Effector memory CD4-positive, alpha-beta T cell (primary cell): ENCODE measurements around the gene CBX7.

Source experiments
- DNase-seq, 3 donors: peaks; one replicate each; pipeline ENCODE4 v3.0.0-alpha.2; 2020
- H3K27ac ChIP-seq: 2 replicates; pipeline ENCODE4 v1.7.0; 2013; ENCODE audit warnings: mild to moderate bottlenecking, low read length, moderate library complexity; ENCODE audit not compliant: insufficient read depth, poor library complexity, severe bottlenecking
- H3K27me3 ChIP-seq: replicated peaks from 2 replicates; pipeline ENCODE4 v1.7.0; 2013; ENCODE audit warnings: mild to moderate bottlenecking, low read length; ENCODE audit not compliant: insufficient read depth, control insufficient read depth, poor library complexity, severe bottlenecking
- H3K36me3 ChIP-seq: 2 replicates; pipeline ENCODE4 v1.7.0; 2013; ENCODE audit warnings: mild to moderate bottlenecking, low read length, moderate library complexity; ENCODE audit not compliant: control insufficient read depth, insufficient read depth
- H3K4me1 ChIP-seq: 2 replicates; pipeline ENCODE4 v1.7.0; 2013; ENCODE audit warnings: low read length, mild to moderate bottlenecking; ENCODE audit not compliant: control insufficient read depth, insufficient read depth, poor library complexity, severe bottlenecking
- H3K4me3 ChIP-seq: 2 replicates; pipeline ENCODE4 v1.7.0; 2013; ENCODE audit warnings: low read length, low read depth, mild to moderate bottlenecking; ENCODE audit not compliant: insufficient read depth, poor library complexity, severe bottlenecking
- H3K9me3 ChIP-seq: 2 replicates; pipeline ENCODE4 v1.7.0; 2013; ENCODE audit warnings: mild to moderate bottlenecking, low read length, moderate library complexity; ENCODE audit not compliant: control insufficient read depth
- total RNA-seq, 3 donors: gene quantifications; one replicate each; lab custom pipeline; 2026; lab: John Stamatoyannopoulos, UW

Gene CBX7
- 61.4 to 78.8 (median 64.0) reads per million in 3 donors for total RNA-seq

DNA sequence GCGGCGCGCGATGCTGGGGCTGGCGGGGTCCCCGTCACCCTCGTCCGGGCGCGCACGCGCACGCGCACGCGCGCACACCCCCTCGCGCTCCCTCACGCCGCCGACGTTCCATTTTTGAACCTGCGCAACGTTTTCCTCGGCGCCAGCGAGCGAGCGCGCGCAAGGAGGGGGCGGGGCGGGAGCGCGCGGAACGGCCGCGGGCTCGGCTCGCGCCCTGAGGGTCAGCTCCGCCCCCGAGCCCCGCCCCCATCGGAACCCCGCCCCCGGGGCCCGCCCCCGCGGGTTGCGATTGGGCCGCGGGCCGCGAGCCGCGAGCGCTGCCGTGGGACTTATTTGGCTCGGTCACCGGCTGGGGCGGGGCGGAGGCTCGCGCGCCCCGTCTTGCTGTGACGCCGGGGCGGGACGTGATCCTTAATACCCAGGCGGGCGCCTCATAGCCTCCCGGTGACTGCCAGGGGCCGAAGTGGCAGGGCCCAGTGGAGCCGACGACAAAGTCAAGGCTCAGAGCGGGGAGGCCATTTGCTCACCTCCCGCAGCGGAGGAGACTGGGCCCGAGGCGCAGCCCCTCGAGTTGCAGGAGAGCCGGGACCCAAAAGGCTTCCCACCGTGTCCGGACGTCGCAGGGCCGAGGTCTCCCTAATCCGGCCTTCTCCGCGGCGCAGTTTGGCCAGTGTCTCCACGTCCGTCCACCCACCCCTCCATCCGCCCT is at the start of gene CBX7:
CBX7 (minus strand) TSS at position 170 of the 709 bp plus-strand sequence. CDS start 236 bp downstream, outside the sequence.
- H3K9me3 ChIP-seq: no peaks in the 10 kb centered on the region
- no peaks in the 10 kb centered on the region for H3K27me3 ChIP-seq
- peaks cover 12% of the 10 kb centered on the region for H3K36me3 ChIP-seq
- DNase-seq: peak; percentile 88 to 92 (median 91)
- H3K4me1 ChIP-seq: peaks cover 44% of the 10 kb centered on the region
- peak within 1 kb of the TSS; percentile 70 for H3K4me3 ChIP-seq
- H3K27ac ChIP-seq: peak within 1 kb of the TSS; percentile 83

DNA sequence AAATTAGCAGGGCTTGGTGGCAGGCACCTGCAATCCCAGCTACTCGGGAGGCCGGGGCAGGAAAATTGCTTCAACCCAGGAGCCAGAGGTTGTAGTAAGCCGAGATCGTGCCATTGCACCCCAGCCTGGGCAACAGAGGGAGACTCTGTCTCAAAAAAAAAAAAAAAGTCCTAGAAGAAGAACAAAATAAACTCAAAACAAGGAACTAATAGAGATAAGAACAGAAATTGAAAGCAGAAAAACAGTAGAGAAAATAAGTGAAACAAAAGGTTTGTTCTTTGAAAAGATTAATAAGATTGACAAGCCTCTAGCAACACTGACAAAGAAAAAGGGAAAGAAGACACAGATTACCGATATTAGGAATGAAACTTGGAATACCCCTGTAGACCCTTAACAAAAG is 45.1 kb upstream of the CBX7 start:
- H3K4me1 ChIP-seq: no peaks in the 10 kb centered on the region
- H3K9me3 ChIP-seq: no peaks in the 10 kb centered on the region
- H3K36me3 ChIP-seq: no peaks in the 10 kb centered on the region
- DNase-seq: no peak
- H3K27ac ChIP-seq: no peak overlapping the region
- H3K4me3 ChIP-seq: no peak overlapping the region
- no peaks in the 10 kb centered on the region for H3K27me3 ChIP-seq

DNA sequence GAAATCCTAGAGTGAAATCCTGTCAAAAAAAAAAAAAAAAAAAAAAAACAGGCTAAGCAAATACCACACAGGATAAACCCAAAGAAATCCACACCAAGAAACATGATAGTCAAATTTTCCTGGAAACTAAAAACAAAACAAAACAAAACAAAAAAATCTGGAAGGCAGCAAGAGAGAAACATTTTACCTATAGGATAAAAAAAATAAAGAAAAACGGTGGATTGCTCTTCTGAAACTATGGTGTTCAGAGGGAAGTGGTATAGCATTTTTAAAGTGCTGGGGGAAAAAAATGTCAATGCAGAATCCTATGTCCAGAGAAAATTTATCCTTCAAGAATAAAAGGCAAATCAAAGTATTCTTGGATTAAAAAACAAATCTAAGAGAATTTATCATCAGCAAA is 41.6 kb upstream of the CBX7 start:
- Histone ChIP-seq H3K4me1 (no peaks in the 10 kb centered on the region), H3K27me3 (no peaks in the 10 kb centered on the region), H3K9me3 (no peaks in the 10 kb centered on the region), H3K36me3 (no peaks in the 10 kb centered on the region), H3K27ac (no peak overlapping the region), H3K4me3 (no peak overlapping the region)
- no peak for DNase-seq

DNA sequence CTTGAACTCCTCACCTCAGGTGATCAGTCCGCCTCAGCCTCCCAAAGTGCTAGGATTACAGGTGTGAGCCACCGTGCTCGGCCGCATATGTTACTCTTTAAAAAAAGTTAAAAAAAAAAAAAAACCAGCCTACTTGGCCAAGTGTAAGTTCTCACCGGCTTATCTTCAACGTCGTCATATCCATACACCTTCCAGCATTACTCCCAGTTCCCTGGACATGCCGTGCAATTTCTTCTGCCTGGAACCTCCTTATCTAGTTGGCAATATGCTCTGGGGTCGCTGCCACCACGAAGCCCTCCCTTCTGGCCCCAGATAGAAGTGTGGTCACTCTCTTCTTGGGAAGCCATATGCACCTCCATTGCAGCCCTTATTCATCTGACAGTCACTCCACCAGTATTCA is 36.3 kb upstream of the CBX7 start:
- Histone ChIP-seq H3K27me3 (no peaks in the 10 kb centered on the region), H3K36me3 (no peaks in the 10 kb centered on the region), H3K4me3 (no peak overlapping the region), H3K4me1 (no peaks in the 10 kb centered on the region), H3K27ac (no peak overlapping the region), H3K9me3 (no peaks in the 10 kb centered on the region)
- DNase-seq: no peak

DNA sequence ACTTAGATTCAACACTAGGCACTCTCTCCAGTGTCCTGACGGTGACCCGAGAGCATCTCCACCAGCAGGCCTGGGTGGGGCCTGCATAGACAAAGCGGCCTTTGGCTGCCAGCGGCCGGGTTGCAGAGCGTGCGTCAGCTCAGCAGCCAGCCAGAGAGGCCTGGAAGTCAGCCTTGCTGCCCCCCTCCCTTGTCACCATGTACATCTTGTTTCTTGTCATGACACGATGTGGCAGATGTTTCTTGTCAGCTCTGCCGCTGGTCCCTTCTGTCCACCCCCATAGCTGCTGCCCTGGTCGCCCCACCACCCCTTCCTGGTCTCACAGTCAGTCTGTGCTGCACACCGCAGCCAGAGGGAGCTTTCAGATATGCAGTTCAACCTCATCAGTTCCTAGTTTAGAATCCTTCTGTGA is 33.1 kb upstream of the CBX7 start:
- H3K27ac ChIP-seq: no peak overlapping the region
- no peaks in the 10 kb centered on the region for H3K4me1 ChIP-seq
- no peak for DNase-seq
- no peaks in the 10 kb centered on the region for H3K27me3 ChIP-seq
- no peaks in the 10 kb centered on the region for H3K36me3 ChIP-seq
- H3K9me3 ChIP-seq: no peaks in the 10 kb centered on the region
- no peak overlapping the region for H3K4me3 ChIP-seq

DNA sequence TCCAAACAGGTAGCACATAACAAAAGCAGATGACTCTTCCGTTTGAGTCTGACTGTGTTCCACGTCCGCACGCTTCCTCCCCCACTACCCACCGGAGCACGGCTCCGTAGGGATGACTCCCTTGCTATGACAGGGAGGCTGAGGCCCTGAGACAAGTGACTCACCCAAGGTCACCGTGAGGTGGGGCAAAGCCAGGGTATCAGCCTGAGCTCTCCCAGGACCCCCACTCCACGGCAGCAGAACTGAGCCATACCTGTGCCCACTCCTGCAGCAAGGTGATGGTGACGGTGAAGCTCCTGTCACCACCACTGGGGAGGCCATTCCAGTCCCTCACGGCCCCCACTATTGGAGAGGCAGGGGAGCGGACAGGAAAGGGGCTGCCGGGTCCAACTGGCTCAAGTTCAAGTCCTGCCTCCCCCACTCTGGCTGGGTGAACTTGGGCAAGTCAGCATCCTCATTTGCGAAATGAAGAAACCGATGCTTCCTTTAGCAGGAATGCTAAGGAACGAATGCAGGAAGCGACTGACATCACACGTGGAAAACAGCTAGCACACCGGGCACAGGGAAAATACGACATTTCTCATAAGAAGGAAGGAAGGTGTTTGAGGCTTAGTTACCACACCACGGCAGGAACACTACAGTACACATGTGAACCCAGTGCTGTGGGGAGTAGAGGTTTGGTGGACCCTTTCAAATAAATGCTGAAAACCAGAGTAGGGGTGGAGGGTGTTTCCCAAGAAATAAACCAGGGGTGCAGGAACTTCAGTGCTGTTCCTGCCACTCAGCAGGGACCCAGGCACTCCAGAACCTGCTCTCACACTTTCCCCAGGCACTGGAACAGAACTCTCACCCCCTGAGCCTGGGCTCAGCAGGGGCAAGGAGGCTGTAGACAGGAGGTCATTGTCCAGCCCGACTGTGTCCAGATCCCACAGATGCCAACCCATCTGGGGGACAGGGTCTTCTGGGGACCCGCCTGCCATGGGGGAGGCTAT is 32.4 kb upstream of the CBX7 start:
- Histone ChIP-seq H3K4me3 (no peak overlapping the region), H3K9me3 (no peaks in the 10 kb centered on the region), H3K36me3 (no peaks in the 10 kb centered on the region), H3K27me3 (no peaks in the 10 kb centered on the region), H3K4me1 (no peaks in the 10 kb centered on the region), H3K27ac (no peak overlapping the region)
- no peak for DNase-seq

DNA sequence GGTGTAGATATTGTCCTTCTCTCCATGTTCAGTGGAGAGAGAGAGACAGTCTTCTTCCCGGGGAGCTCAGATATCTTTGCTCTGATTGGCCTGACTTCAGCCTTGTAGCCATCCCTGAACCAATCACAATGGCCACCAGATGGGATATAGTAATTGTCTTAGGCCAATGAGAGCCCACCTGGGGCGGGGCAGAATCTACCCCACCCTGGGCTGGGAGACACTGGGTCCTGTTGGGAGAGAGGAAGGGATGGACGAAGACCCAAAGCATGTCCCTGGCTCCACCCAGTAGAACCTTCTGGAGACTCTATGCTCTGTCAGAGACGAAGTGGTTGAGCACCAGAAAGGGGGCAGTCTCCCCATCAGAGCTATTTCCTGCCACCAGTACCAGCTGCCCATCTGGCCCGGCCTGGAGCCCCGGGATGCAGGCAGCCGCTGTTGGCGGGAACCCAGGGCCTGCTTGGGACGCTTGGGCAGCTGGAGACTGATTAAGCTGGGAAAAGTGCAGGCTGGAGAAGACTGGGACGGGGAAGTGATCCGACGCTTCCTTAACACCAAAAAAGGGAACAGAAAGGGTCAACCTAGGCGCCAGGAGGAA is 31.6 kb upstream of the CBX7 start:
- H3K27me3 ChIP-seq: no peaks in the 10 kb centered on the region
- no peaks in the 10 kb centered on the region for H3K36me3 ChIP-seq
- DNase-seq: no peak
- no peak overlapping the region for H3K4me3 ChIP-seq
- no peaks in the 10 kb centered on the region for H3K4me1 ChIP-seq
- no peak overlapping the region for H3K27ac ChIP-seq
- H3K9me3 ChIP-seq: no peaks in the 10 kb centered on the region

DNA sequence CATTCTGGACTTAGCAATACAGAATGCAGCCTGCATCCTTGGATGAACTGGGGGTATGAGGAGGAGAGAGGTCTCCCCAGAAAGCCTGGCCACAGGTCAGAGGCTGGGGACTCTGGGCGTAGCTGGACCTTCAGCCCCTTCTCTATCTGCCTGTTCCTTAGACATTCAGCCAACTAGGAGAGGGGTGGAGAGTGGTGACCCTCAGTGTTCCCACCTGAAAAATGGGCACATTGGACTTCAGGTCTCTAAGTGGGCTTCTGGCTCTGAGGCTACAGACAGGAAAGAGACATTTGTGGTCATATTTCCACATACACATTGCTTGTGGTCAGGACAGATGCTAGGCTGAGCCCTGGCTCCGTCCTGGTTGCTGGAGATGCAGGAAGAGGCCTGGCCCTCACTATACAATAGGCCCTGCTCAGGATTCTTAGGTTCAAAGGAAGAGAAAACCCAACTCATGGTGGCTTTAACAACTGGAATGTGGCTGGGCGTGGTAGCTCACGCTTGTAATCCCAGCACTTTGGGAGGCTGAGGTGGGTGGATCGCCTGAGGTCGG is 30.1 kb upstream of the CBX7 start:
- no peak overlapping the region for H3K27ac ChIP-seq
- no peaks in the 10 kb centered on the region for H3K27me3 ChIP-seq
- H3K9me3 ChIP-seq: no peaks in the 10 kb centered on the region
- peaks cover 10% of the 10 kb centered on the region for H3K4me1 ChIP-seq
- no peak for DNase-seq
- H3K36me3 ChIP-seq: no peaks in the 10 kb centered on the region
- no peak overlapping the region for H3K4me3 ChIP-seq

DNA sequence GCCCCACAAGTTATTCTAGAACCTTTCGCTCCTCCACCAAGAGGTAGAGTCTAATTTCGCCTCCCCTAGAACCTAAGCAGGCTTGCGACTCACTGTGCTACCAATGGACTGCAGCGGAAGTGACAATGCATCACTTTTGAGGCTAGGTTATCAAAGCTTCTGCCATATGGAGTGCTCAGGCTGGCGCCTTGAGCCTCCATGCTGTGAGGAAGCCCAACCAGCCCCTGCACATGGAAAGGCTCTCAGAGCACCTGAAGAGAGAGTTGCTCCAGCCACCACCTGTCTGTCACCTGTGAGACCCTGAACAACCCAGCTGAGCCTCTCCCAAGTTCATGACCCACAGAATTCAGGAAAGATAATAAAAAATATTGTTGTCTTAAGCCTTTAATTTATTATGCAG is 29.3 kb upstream of the CBX7 start:
- no peak overlapping the region for H3K4me3 ChIP-seq
- no peak for DNase-seq
- H3K9me3 ChIP-seq: no peaks in the 10 kb centered on the region
- H3K27me3 ChIP-seq: no peaks in the 10 kb centered on the region
- H3K4me1 ChIP-seq: peaks cover 12% of the 10 kb centered on the region
- H3K27ac ChIP-seq: no peak overlapping the region
- H3K36me3 ChIP-seq: no peaks in the 10 kb centered on the region
